ENCODE data around the gene TRMT112. TPM values are rescaled to one million over a fixed set of nuclear protein-coding genes. Genes with fewer than 3 reads are reported as not detected.

Gene TRMT112
- total RNA-seq, 2 experiments from 2014 or later, result 197 TPM

- Mint-ChIP-seq H3K9me3 (no peaks in the 10 kb centered on the region), H3K4me1 (ENCODE audit: low read depth) (peaks cover 10% of the 10 kb centered on the region), H3K27me3 (no peaks in the 10 kb centered on the region), H3K4me3 (no peak overlapping the region), H3K36me3 (ENCODE audit: low read depth) (peaks cover 7% of the 10 kb centered on the region), H3K27ac (no peak overlapping the region)
- ATAC-seq, result no peak
- no peak for DNase-seq
- CTCF ChIA-PET, result interaction anchor here (1.3 kb wide), 1 partner anchor 10 kb away, joined by 3 read pairs; no protein-coding TSS in a partner anchor
- TF ChIP-seq, protein P1, sequence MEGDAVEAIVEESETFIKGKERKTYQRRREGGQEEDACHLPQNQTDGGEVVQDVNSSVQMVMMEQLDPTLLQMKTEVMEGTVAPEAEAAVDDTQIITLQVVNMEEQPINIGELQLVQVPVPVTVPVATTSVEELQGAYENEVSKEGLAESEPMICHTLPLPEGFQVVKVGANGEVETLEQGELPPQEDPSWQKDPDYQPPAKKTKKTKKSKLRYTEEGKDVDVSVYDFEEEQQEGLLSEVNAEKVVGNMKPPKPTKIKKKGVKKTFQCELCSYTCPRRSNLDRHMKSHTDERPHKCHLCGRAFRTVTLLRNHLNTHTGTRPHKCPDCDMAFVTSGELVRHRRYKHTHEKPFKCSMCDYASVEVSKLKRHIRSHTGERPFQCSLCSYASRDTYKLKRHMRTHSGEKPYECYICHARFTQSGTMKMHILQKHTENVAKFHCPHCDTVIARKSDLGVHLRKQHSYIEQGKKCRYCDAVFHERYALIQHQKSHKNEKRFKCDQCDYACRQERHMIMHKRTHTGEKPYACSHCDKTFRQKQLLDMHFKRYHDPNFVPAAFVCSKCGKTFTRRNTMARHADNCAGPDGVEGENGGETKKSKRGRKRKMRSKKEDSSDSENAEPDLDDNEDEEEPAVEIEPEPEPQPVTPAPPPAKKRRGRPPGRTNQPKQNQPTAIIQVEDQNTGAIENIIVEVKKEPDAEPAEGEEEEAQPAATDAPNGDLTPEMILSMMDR (IDR thresholded peaks at IDR 0.05), result no peak
- intact Hi-C loops (cut with micrococcal nuclease), result no loop called here
- POLR2A ChIA-PET, result interaction anchor here (0.9 to 1.4 kb wide), 2 partner anchors 8 to 9 kb away, joined by 3 read pairs; no protein-coding TSS in a partner anchor
Observed at GRCh38 chr11:64351136-64351631, 33.8 kb upstream of the TRMT112 start.

- Mint-ChIP-seq H3K36me3 (ENCODE audit: low read depth) (peaks cover 14% of the 10 kb centered on the region), H3K9me3 (no peaks in the 10 kb centered on the region), H3K27ac (no peak overlapping the region), H3K27me3 (no peaks in the 10 kb centered on the region), H3K4me3 (no peak overlapping the region), H3K4me1 (ENCODE audit: low read depth) (peaks cover 5% of the 10 kb centered on the region)
- no peak for ATAC-seq
- TF ChIP-seq, protein P1 (IDR thresholded peaks at IDR 0.05), result no peak
- no peak for DNase-seq
- ChIA-PET POLR2A (interaction anchor here (0.8 to 1.9 kb wide), 4 partner anchors 8 to 18 kb away, joined by 3 to 7 read pairs (median 5); no protein-coding TSS in a partner anchor), CTCF (interaction anchor here (1.3 to 2.2 kb wide), 4 partner anchors 8 to 100 kb away, joined by 3 to 6 read pairs (median 3); partner anchors contain the start of genes PRDX5 and TRMT112)
- intact Hi-C loops (cut with micrococcal nuclease), result no loop called here
Observed at GRCh38 chr11:64349404-64349803, 32.0 kb upstream of the TRMT112 start.

- intact Hi-C loops (cut with micrococcal nuclease), result no loop called here
- Mint-ChIP-seq H3K4me1 (ENCODE audit: low read depth) (peaks cover 5% of the 10 kb centered on the region), H3K36me3 (ENCODE audit: low read depth) (peaks cover 14% of the 10 kb centered on the region), H3K4me3 (no peak overlapping the region), H3K9me3 (no peaks in the 10 kb centered on the region), H3K27ac (no peak overlapping the region), H3K27me3 (no peaks in the 10 kb centered on the region)
- TF ChIP-seq, protein P1 (IDR thresholded peaks at IDR 0.05), result no peak
- DNase-seq (no peak), ATAC-seq (no peak)
- ChIA-PET POLR2A (interaction anchor here (0.8 to 1.9 kb wide), 4 partner anchors 9 to 17 kb away, joined by 3 to 7 read pairs (median 4); no protein-coding TSS in a partner anchor), CTCF (interaction anchor here (1.3 to 2.2 kb wide), 3 partner anchors 8 to 101 kb away, joined by 3 to 6 read pairs (median 3); no protein-coding TSS in a partner anchor)
Observed at GRCh38 chr11:64349025-64349387, 31.6 kb upstream of the TRMT112 start.

GRCh38 chr11:64348383-64349024, 31.1 kb upstream of the TRMT112 start:
- TF ChIP-seq, protein P1 (IDR thresholded peaks at IDR 0.05), result no peak
- Mint-ChIP-seq H3K9me3 (no peaks in the 10 kb centered on the region), H3K4me3 (no peak overlapping the region), H3K4me1 (ENCODE audit: low read depth) (peaks cover 5% of the 10 kb centered on the region), H3K27ac (no peak overlapping the region), H3K27me3 (no peaks in the 10 kb centered on the region), H3K36me3 (ENCODE audit: low read depth) (peaks cover 14% of the 10 kb centered on the region)
- POLR2A ChIA-PET, result interaction anchor here (0.8 to 1.9 kb wide), 4 partner anchors 10 to 17 kb away, joined by 3 to 7 read pairs (median 4); no protein-coding TSS in a partner anchor
- intact Hi-C loops (cut with micrococcal nuclease), result no loop called here
- ATAC-seq (no peak), DNase-seq (no peak)
- CTCF ChIA-PET, result interaction anchor here (1.3 to 2.2 kb wide), 3 partner anchors 9 to 101 kb away, joined by 3 to 6 read pairs (median 3); no protein-coding TSS in a partner anchor

Data from activated CD8-positive, alpha-beta T cell treated with anti-CD3 and anti-CD28 coated beads for 36 hours (primary cell).